Central memory CD8-positive, alpha-beta T cell (primary cell): ENCODE results near the gene KCNA3.
A peak's percentile ranks its signal among the peaks of the same experiment; 100 is the strongest.

Source experiments
- ATAC-seq: fragments of 150-1000 bp; cut with Tn5 transposase; replicated peaks from 2 replicates; pipeline ENCODE4 v1.10.0; 2022; ENCODE audit warnings: mild to moderate bottlenecking, moderate FRiP score, moderate number of reproducible peaks; ENCODE audit not compliant: poor library complexity, severe bottlenecking; ENCODE audit errors: extremely low read depth
- DNase-seq, 2 donors: peaks; one replicate each; pipeline ENCODE4 v3.0.0; 2021; ENCODE audit warnings: low spot score in 2 of 2
- H3K27ac Mint-ChIP-seq: one replicate; pipeline ENCODE4 v1.8.0; 2022; ENCODE audit warnings: low read depth, mild to moderate bottlenecking, moderate library complexity, mixed read lengths
- H3K27me3 Mint-ChIP-seq: one replicate; pipeline ENCODE4 v1.8.0; 2022; ENCODE audit warnings: mixed read lengths
- H3K36me3 Mint-ChIP-seq: one replicate; pipeline ENCODE4 v1.8.0; 2022; ENCODE audit warnings: mild to moderate bottlenecking, moderate library complexity, mixed read lengths; ENCODE audit not compliant: insufficient read depth
- H3K4me1 Mint-ChIP-seq: one replicate; pipeline ENCODE4 v1.8.0; 2022; ENCODE audit warnings: mixed read lengths
- H3K4me3 Mint-ChIP-seq: one replicate; pipeline ENCODE4 v1.8.0; 2022; ENCODE audit warnings: mild to moderate bottlenecking, moderate library complexity, mixed read lengths
- H3K9me3 Mint-ChIP-seq: one replicate; pipeline ENCODE4 v1.8.0; 2022; ENCODE audit warnings: mixed read lengths

Gene KCNA3

GRCh38 chr1:110674337-110675059 is at the start of gene KCNA3:
KCNA3 (minus strand) TSS chr1:110674940; CDS start chr1:110674809, 131 bp downstream.
- DNase-seq (peak; percentile 57 to 66), ATAC-seq (peak; percentile 27)
- H3K9me3 Mint-ChIP-seq, result no peaks in the 10 kb centered on the region
- H3K4me3 Mint-ChIP-seq, result peak within 1 kb of the TSS; percentile 99
- H3K27me3 Mint-ChIP-seq, result no peaks in the 10 kb centered on the region
- peaks cover 47% of the 10 kb centered on the region for H3K4me1 Mint-ChIP-seq
- peak within 1 kb of the TSS; percentile 100 for H3K27ac Mint-ChIP-seq
- peaks cover 38% of the 10 kb centered on the region for H3K36me3 Mint-ChIP-seq

GRCh38 chr1:110722807-110723206 is 48.1 kb upstream of the KCNA3 start:
- DNase-seq (no peak), ATAC-seq (no peak)
- Mint-ChIP-seq H3K27ac (no peak overlapping the region), H3K9me3 (no peaks in the 10 kb centered on the region), H3K4me1 (peaks cover 21% of the 10 kb centered on the region), H3K4me3 (no peak overlapping the region), H3K36me3 (no peaks in the 10 kb centered on the region), H3K27me3 (peaks cover 16% of the 10 kb centered on the region)

GRCh38 chr1:110719908-110720307 is 45.2 kb upstream of the KCNA3 start:
- no peaks in the 10 kb centered on the region for H3K36me3 Mint-ChIP-seq
- no peak overlapping the region for H3K27ac Mint-ChIP-seq
- no peaks in the 10 kb centered on the region for H3K4me1 Mint-ChIP-seq
- DNase-seq (no peak), ATAC-seq (no peak)
- H3K27me3 Mint-ChIP-seq, result peaks cover 20% of the 10 kb centered on the region
- no peak overlapping the region for H3K4me3 Mint-ChIP-seq
- H3K9me3 Mint-ChIP-seq, result no peaks in the 10 kb centered on the region

- Mint-ChIP-seq H3K4me3 (no peak overlapping the region), H3K4me1 (peaks cover 3% of the 10 kb centered on the region), H3K27me3 (peaks cover 20% of the 10 kb centered on the region), H3K27ac (no peak overlapping the region), H3K9me3 (peaks cover 2% of the 10 kb centered on the region), H3K36me3 (no peaks in the 10 kb centered on the region)
- DNase-seq (no peak), ATAC-seq (no peak)
These were observed 43.7 kb upstream of the KCNA3 start for GRCh38 chr1:110718452-110718851.

GRCh38 chr1:110717179-110717578 is 42.4 kb upstream of the KCNA3 start:
- Mint-ChIP-seq H3K4me1 (peaks cover 15% of the 10 kb centered on the region), H3K27ac (no peak overlapping the region), H3K36me3 (no peaks in the 10 kb centered on the region), H3K9me3 (peaks cover 8% of the 10 kb centered on the region), H3K27me3 (peaks cover 20% of the 10 kb centered on the region), H3K4me3 (no peak overlapping the region)
- no peak for ATAC-seq
- no peak for DNase-seq

GRCh38 chr1:110714374-110714995 is 39.7 kb upstream of the KCNA3 start:
- Mint-ChIP-seq H3K9me3 (peaks cover 8% of the 10 kb centered on the region), H3K36me3 (no peaks in the 10 kb centered on the region), H3K4me3 (no peak overlapping the region), H3K27me3 (peaks cover 20% of the 10 kb centered on the region), H3K27ac (no peak overlapping the region), H3K4me1 (peaks cover 27% of the 10 kb centered on the region)
- DNase-seq (no peak), ATAC-seq (no peak)

GRCh38 chr1:110713221-110713620 is 38.5 kb upstream of the KCNA3 start:
- ATAC-seq (no peak), DNase-seq (no peak)
- Mint-ChIP-seq H3K9me3 (peaks cover 8% of the 10 kb centered on the region), H3K4me3 (no peak overlapping the region), H3K36me3 (no peaks in the 10 kb centered on the region), H3K4me1 (peaks cover 27% of the 10 kb centered on the region), H3K27me3 (peaks cover 8% of the 10 kb centered on the region), H3K27ac (no peak overlapping the region)

- Mint-ChIP-seq H3K27ac (no peak overlapping the region), H3K36me3 (no peaks in the 10 kb centered on the region), H3K4me1 (peaks cover 27% of the 10 kb centered on the region), H3K4me3 (no peak overlapping the region), H3K27me3 (peaks cover 6% of the 10 kb centered on the region), H3K9me3 (peaks cover 8% of the 10 kb centered on the region)
- no peak for ATAC-seq
- DNase-seq, result no peak
These were observed 35.6 kb upstream of the KCNA3 start for GRCh38 chr1:110710314-110710713.

GRCh38 chr1:110708974-110709440 is 34.3 kb upstream of the KCNA3 start:
- Mint-ChIP-seq H3K9me3 (peaks cover 8% of the 10 kb centered on the region), H3K4me3 (no peak overlapping the region), H3K4me1 (peaks cover 27% of the 10 kb centered on the region), H3K27ac (no peak overlapping the region), H3K36me3 (peaks cover under 1% of the 10 kb centered on the region), H3K27me3 (peaks cover 12% of the 10 kb centered on the region)
- no peak for DNase-seq
- ATAC-seq, result no peak

- Mint-ChIP-seq H3K27me3 (peaks cover 12% of the 10 kb centered on the region), H3K27ac (no peak overlapping the region)
These were observed 32.5 kb upstream of the KCNA3 start for GRCh38 chr1:110707232-110707631.

GRCh38 chr1:110706621-110707020 is 31.9 kb upstream of the KCNA3 start:
- H3K27me3 Mint-ChIP-seq, result peaks cover 12% of the 10 kb centered on the region
- DNase-seq (no peak), ATAC-seq (no peak)
- no peak overlapping the region for H3K4me3 Mint-ChIP-seq
- peaks cover 2% of the 10 kb centered on the region for H3K36me3 Mint-ChIP-seq
- H3K4me1 Mint-ChIP-seq, result peaks cover 6% of the 10 kb centered on the region
- no peak overlapping the region for H3K27ac Mint-ChIP-seq
- H3K9me3 Mint-ChIP-seq, result no peaks in the 10 kb centered on the region

More at GRCh38 chr1:110707232-110707631, 32.5 kb upstream of the KCNA3 start:
- Mint-ChIP-seq H3K36me3 (peaks cover 2% of the 10 kb centered on the region), H3K9me3 (no peaks in the 10 kb centered on the region), H3K4me1 (peaks cover 12% of the 10 kb centered on the region), H3K4me3 (no peak overlapping the region)
- no peak for DNase-seq
- ATAC-seq, result no peak

- Mint-ChIP-seq H3K36me3 (peaks cover 2% of the 10 kb centered on the region), H3K9me3 (no peaks in the 10 kb centered on the region), H3K27ac (no peak overlapping the region), H3K27me3 (peaks cover 12% of the 10 kb centered on the region), H3K4me3 (no peak overlapping the region), H3K4me1 (no peaks in the 10 kb centered on the region)
- ATAC-seq, result no peak
- no peak for DNase-seq
These were observed 27.5 kb upstream of the KCNA3 start for GRCh38 chr1:110702260-110702659.

GRCh38 chr1:110700767-110701166 is 26.0 kb upstream of the KCNA3 start:
- DNase-seq, result no peak
- Mint-ChIP-seq H3K4me1 (no peaks in the 10 kb centered on the region), H3K9me3 (no peaks in the 10 kb centered on the region), H3K4me3 (no peak overlapping the region), H3K27me3 (peaks cover 10% of the 10 kb centered on the region), H3K27ac (no peak overlapping the region), H3K36me3 (peaks cover 2% of the 10 kb centered on the region)
- no peak for ATAC-seq
